ENCODE measurements around the gene DCTN3. TPM values are rescaled to one million over a fixed set of nuclear protein-coding genes. Genes with fewer than 3 reads are reported as not detected.

DCTN3 gene
- total and polyA plus RNA-seq, 2 donors (not counting 3 experiments of a cell fraction or from before 2014, with no cell fraction given) = 91.0 to 170 TPM

GRCh38 chr9:34658461-34658860, 38.2 kb upstream of the DCTN3 start:
- no peak overlapping the region for H3K4me2 ChIP-seq (ENCODE audit: insufficient read depth, low read length)
- DNase-seq (ENCODE audit: low read depth, low spot score) = no peak
- no peaks in the 10 kb centered on the region for H4K20me1 ChIP-seq (replicated peaks; ENCODE audit: control insufficient read depth, extremely low read depth, insufficient read depth, low read length)
- no peaks in the 10 kb centered on the region for H3K27me3 ChIP-seq (ENCODE audit: control insufficient read depth in 2 of 2, insufficient read depth in 2 of 2, low read length in 2 of 2)
- H3K9me3 ChIP-seq (replicated peaks; ENCODE audit: control insufficient read depth, insufficient read depth, low read length) = no peaks in the 10 kb centered on the region
- TF ChIP-seq POLR2AphosphoS5 (IDR thresholded peaks at IDR 0.05; ENCODE audit: insufficient read depth, low read depth, low read length) (no peak), MAX (IDR thresholded peaks at IDR 0.05; ENCODE audit: insufficient read depth, insufficient read length) (no peak), FOS (IDR thresholded peaks at IDR 0.05; ENCODE audit: borderline replicate concordance, insufficient read depth, low read length) (no peak), CTCF (IDR thresholded peaks at IDR 0.05; ENCODE audit: extremely low read depth in 1 of 2, insufficient read depth in 1 of 2, low read depth in 1 of 2, low read length in 2 of 2) (no peak)
- no peak overlapping the region for H3K4me3 ChIP-seq (replicated peaks in 1 of 3; ENCODE audit: insufficient read depth in 1 of 3, low read depth in 1 of 3, low read length in 3 of 3)
- peaks cover 1% of the 10 kb centered on the region for H3K4me1 ChIP-seq (ENCODE audit: control insufficient read depth, extremely low read depth, insufficient read depth, low read length)
- H2AFZ ChIP-seq (ENCODE audit: low read depth, low read length) = no peak overlapping the region
- H3K9me1 ChIP-seq (replicated peaks; ENCODE audit: control insufficient read depth, extremely low read depth, insufficient read depth, low read length) = no peaks in the 10 kb centered on the region
- H3K79me2 ChIP-seq (ENCODE audit: control insufficient read depth, insufficient read depth, low read length) = no peaks in the 10 kb centered on the region
- no TSS peak for BruUV-seq (replicated peaks)
- ChIA-PET POLR2A (no interaction called here), CTCF (interaction anchor here (1.6 kb wide), 1 partner anchor 44 kb away, joined by 5 read pairs; no protein-coding TSS in a partner anchor)
- H3K36me3 ChIP-seq (ENCODE audit: control insufficient read depth in 2 of 2, extremely low read depth in 1 of 2, insufficient read depth in 2 of 2, low read length in 2 of 2) = no peaks in the 10 kb centered on the region
- dilution Hi-C loops (cut with MboI; ENCODE audit: extremely low pct_ligation_motif_present, low sequenced_read_pairs) (no loop called here), intact Hi-C loops (cut with micrococcal nuclease) (no loop called here)
- FAIRE-seq = no peak
- no peak overlapping the region for H3K27ac ChIP-seq (ENCODE audit: insufficient read depth, low read depth, low read length)
- no peak overlapping the region for H3K9ac ChIP-seq (replicated peaks; ENCODE audit: extremely low read depth, insufficient read depth, low read length)

GRCh38 chr9:34656992-34657391, 36.7 kb upstream of the DCTN3 start:
- H3K27me3 ChIP-seq (ENCODE audit: control insufficient read depth in 2 of 2, insufficient read depth in 2 of 2, low read length in 2 of 2) = no peaks in the 10 kb centered on the region
- no peak overlapping the region for H3K4me3 ChIP-seq (replicated peaks in 1 of 3; ENCODE audit: insufficient read depth in 1 of 3, low read depth in 1 of 3, low read length in 3 of 3)
- H2AFZ ChIP-seq (ENCODE audit: low read depth, low read length) = no peak overlapping the region
- DNase-seq (ENCODE audit: low read depth, low spot score) (no peak), FAIRE-seq (no peak)
- no peak overlapping the region for H3K9ac ChIP-seq (replicated peaks; ENCODE audit: extremely low read depth, insufficient read depth, low read length)
- ChIA-PET CTCF (interaction anchor here (0.6 to 1.2 kb wide), 3 partner anchors 10 to 44 kb away, joined by 3 to 4 read pairs (median 3); partner anchors contain the start of gene GALT), POLR2A (no interaction called here)
- no peaks in the 10 kb centered on the region for H3K36me3 ChIP-seq (ENCODE audit: control insufficient read depth in 2 of 2, extremely low read depth in 1 of 2, insufficient read depth in 2 of 2, low read length in 2 of 2)
- peaks cover 16% of the 10 kb centered on the region for H3K4me1 ChIP-seq (ENCODE audit: control insufficient read depth, extremely low read depth, insufficient read depth, low read length)
- dilution Hi-C loops (cut with MboI; ENCODE audit: extremely low pct_ligation_motif_present, low sequenced_read_pairs) = no loop called here
- H3K79me2 ChIP-seq (ENCODE audit: control insufficient read depth, insufficient read depth, low read length) = no peaks in the 10 kb centered on the region
- no peaks in the 10 kb centered on the region for H3K9me3 ChIP-seq (replicated peaks; ENCODE audit: control insufficient read depth, insufficient read depth, low read length)
- no peak overlapping the region for H3K4me2 ChIP-seq (ENCODE audit: insufficient read depth, low read length)
- H3K9me1 ChIP-seq (replicated peaks; ENCODE audit: control insufficient read depth, extremely low read depth, insufficient read depth, low read length) = no peaks in the 10 kb centered on the region
- H3K27ac ChIP-seq (ENCODE audit: insufficient read depth, low read depth, low read length) = no peak overlapping the region
- H4K20me1 ChIP-seq (replicated peaks; ENCODE audit: control insufficient read depth, extremely low read depth, insufficient read depth, low read length) = no peaks in the 10 kb centered on the region
- TF ChIP-seq POLR2A (IDR thresholded peaks at IDR 0.05; ENCODE audit: low read depth, low read length) (no peak), JUN (IDR thresholded peaks at IDR 0.05; ENCODE audit: borderline replicate concordance, insufficient read depth, insufficient read length, low read depth) (no peak), POLR2AphosphoS5 (IDR thresholded peaks at IDR 0.05; ENCODE audit: insufficient read depth, low read depth, low read length) (no peak), MAX (IDR thresholded peaks at IDR 0.05; ENCODE audit: insufficient read depth, insufficient read length) (no peak), FOS (IDR thresholded peaks at IDR 0.05; ENCODE audit: borderline replicate concordance, insufficient read depth, low read length) (no peak), GATA2 (IDR thresholded peaks at IDR 0.05; ENCODE audit: insufficient read depth, insufficient read length, low read depth, low read length) (no peak), MYC (IDR thresholded peaks at IDR 0.05; ENCODE audit: low read depth, low read length) (no peak), CTCF (IDR thresholded peaks at IDR 0.05; ENCODE audit: extremely low read depth in 1 of 2, insufficient read depth in 1 of 2, low read depth in 1 of 2, low read length in 2 of 2) (no peak), EZH2 (IDR thresholded peaks at IDR 0.05; ENCODE audit: borderline replicate concordance, low read depth, low read length, severe bottlenecking) (no peak)
- BruUV-seq (replicated peaks) = no TSS peak
- intact Hi-C loops (cut with micrococcal nuclease) = no loop called here
